PC-9 (cell line): ENCODE measurements around the gene SCGB1C1. TPM values are rescaled to one million over a fixed set of nuclear protein-coding genes. Genes with fewer than 3 reads are reported as not detected.

Experiments used
- BruUV-seq: library from RNA; stranded (reverse); fragments of 400-500 nt; replicated peaks from 2 replicates; lab custom pipeline; 2021; lab: Mats Ljungman, UMichigan
- CTCF ChIA-PET: fragments of 300-600 bp; sonication (Branson Sonifier 250); formaldehyde crosslinking; loops from one replicate; lab custom pipeline; 2022; ENCODE audit warnings: antibody characterized with exemption; lab: Charles Lee
- POLR2A ChIA-PET: fragments of 300-600 bp; sonication (Branson Sonifier 250); formaldehyde crosslinking; loops from one replicate; lab custom pipeline; 2022; ENCODE audit warnings: antibody characterized with exemption; ENCODE audit not compliant: unreplicated experiment; lab: Charles Lee
- DNase-seq, 2 experiments: peaks; one replicate each; pipeline versions ENCODE4 v3.0.0 to v3.0.0-alpha.2; 2015 to 2022; ENCODE audit warnings: mixed read lengths in 1 of 2
- H2AFZ ChIP-seq: fragments of 200-600 bp; sonication (generic); 2 replicates; pipeline ENCODE4 v1.8.1; 2017; ENCODE audit warnings: antibody characterized with exemption
- H3F3A ChIP-seq: fragments of 200-600 bp; sonication (generic); 2 replicates; pipeline ENCODE4 v1.8.1; 2017; ENCODE audit warnings: antibody characterized with exemption, mild to moderate bottlenecking, low read depth; ENCODE audit not compliant: insufficient read depth
- H3K27ac ChIP-seq: fragments of 200-600 bp; sonication (generic); 2 replicates; pipeline ENCODE4 v1.6.1; 2016; ENCODE audit warnings: mixed run types
- H3K27me3 ChIP-seq: fragments of 200-600 bp; sonication (generic); 2 replicates; pipeline ENCODE4 v1.6.1; 2016; ENCODE audit warnings: low read depth, mixed run types; ENCODE audit not compliant: insufficient read depth
- H3K36me3 ChIP-seq: fragments of 200-600 bp; sonication (generic); 2 replicates; pipeline ENCODE4 v1.6.1; 2016; ENCODE audit warnings: low read depth, mixed run types
- H3K4me1 ChIP-seq: fragments of 200-600 bp; sonication (generic); replicated peaks from 2 replicates; pipeline ENCODE4 v1.6.1; 2016; ENCODE audit warnings: mixed run types; ENCODE audit not compliant: insufficient read depth
- H3K4me2 ChIP-seq: fragments of 200-600 bp; sonication (generic); 2 replicates; pipeline ENCODE4 v1.6.1; 2017; ENCODE audit warnings: mixed run types
- H3K4me3 ChIP-seq: fragments of 200-600 bp; sonication (generic); 2 replicates; pipeline ENCODE4 v1.6.1; 2016; ENCODE audit warnings: mixed run types
- H3K79me2 ChIP-seq: fragments of 200-600 bp; sonication (generic); 2 replicates; pipeline ENCODE4 v1.6.1; 2017; ENCODE audit warnings: low read depth, mixed run types
- H3K9me2 ChIP-seq: fragments of 200-600 bp; sonication (generic); 2 replicates; pipeline ENCODE4 v1.8.1; 2017; ENCODE audit warnings: mild to moderate bottlenecking; ENCODE audit not compliant: insufficient read depth
- H3K9me3 ChIP-seq: fragments of 200-600 bp; sonication (generic); 2 replicates; pipeline ENCODE4 v1.8.1; 2016; ENCODE audit warnings: low read depth; ENCODE audit not compliant: insufficient read depth
- H4K20me1 ChIP-seq: fragments of 200-600 bp; sonication (generic); 2 replicates; pipeline ENCODE4 v1.8.1; 2017; ENCODE audit not compliant: insufficient read depth
- EZH2 ChIP-seq: fragments of 200-600 bp; sonication (generic); IDR thresholded peaks from 2 replicates; pipeline ENCODE4 v1.8.0; 2017; ENCODE audit warnings: antibody characterized with exemption, low read depth
- intact Hi-C: fragments of 100-400 bp; cut with micrococcal nuclease; formaldehyde crosslinking; loops from one replicate; pipeline ENCODE4 v1.10.0; 2022; ENCODE audit not compliant: unreplicated experiment
- total RNA-seq: library from RNA; stranded (reverse); gene quantifications from 2 replicates; pipeline ENCODE4 v1.2.3, GENCODE V29; 2021
- TF ChIP-seq, protein P1 (sequence below): fragments of 200-600 bp; sonication (generic); conservative IDR thresholded peaks from 2 replicates; pipeline ENCODE4 v1.6.1; 2017; ENCODE audit warnings: mixed run types, antibody characterized with exemption, mild to moderate bottlenecking, moderate library complexity

Gene SCGB1C1
- total RNA-seq, 1 experiment from 2014 or later, result not detected

DNA sequence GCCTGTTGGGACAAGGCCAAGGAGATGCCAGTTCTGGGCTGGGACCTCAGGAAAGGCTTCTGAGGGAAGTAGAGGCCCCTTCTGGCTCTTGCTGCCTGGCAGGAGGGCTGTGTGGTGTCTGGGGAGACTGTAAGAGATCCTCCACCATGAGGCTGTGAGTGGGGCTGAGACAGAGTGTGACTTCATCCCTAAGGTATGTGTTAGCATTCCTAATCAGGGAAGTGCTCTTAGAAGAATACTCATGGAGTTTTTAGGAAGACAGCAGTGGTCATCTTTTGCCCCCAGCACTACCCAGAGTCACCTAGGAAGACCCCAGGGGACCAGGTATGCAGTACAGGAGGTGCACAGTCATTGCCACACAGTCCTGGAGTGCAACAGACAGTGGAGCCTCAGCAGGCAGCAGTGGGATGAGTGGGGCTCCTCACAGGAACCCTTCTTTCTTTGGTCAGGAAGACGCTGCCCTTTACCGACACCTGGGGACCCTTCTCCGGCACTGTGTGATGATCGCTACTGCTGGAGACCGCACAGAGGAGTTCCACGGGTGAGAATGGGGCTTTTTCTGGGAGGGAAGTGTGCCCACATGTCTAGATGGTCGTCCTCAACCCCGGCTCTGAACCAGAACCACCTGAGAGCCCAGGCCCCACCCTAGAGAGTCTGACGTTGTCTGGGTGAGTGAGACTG lies 17.4 kb downstream of the SCGB1C1 start:
- Histone ChIP-seq H3K27me3 (no peaks in the 10 kb centered on the region), H3K4me3 (peak overlapping the region; percentile 67; the same call in 1 of the 2 replicates), H3K79me2 (peaks cover 47% of the 10 kb centered on the region), H3K4me1 (peaks cover 11% of the 10 kb centered on the region), H3K9me2 (no peaks in the 10 kb centered on the region), H2AFZ (no peak overlapping the region), H3K9me3 (no peaks in the 10 kb centered on the region), H3K4me2 (peak overlapping the region; percentile 80), H4K20me1 (peaks cover 8% of the 10 kb centered on the region; the same call in 1 of the 2 replicates), H3K27ac (peak overlapping the region; percentile 9; the same call in 1 of the 2 replicates), H3F3A (peaks cover 20% of the 10 kb centered on the region), H3K36me3 (no peaks in the 10 kb centered on the region)
- TF ChIP-seq EZH2, result no peak
- TF ChIP-seq, protein P1, sequence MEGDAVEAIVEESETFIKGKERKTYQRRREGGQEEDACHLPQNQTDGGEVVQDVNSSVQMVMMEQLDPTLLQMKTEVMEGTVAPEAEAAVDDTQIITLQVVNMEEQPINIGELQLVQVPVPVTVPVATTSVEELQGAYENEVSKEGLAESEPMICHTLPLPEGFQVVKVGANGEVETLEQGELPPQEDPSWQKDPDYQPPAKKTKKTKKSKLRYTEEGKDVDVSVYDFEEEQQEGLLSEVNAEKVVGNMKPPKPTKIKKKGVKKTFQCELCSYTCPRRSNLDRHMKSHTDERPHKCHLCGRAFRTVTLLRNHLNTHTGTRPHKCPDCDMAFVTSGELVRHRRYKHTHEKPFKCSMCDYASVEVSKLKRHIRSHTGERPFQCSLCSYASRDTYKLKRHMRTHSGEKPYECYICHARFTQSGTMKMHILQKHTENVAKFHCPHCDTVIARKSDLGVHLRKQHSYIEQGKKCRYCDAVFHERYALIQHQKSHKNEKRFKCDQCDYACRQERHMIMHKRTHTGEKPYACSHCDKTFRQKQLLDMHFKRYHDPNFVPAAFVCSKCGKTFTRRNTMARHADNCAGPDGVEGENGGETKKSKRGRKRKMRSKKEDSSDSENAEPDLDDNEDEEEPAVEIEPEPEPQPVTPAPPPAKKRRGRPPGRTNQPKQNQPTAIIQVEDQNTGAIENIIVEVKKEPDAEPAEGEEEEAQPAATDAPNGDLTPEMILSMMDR, result no peak
- intact Hi-C loops, result no loop called here
- ChIA-PET CTCF (no interaction called here), POLR2A (no interaction called here)
- peak; percentile 36 to 62 for DNase-seq
- no TSS peak for BruUV-seq

- 0 out of 2 replicates have a peak, but pooled peaks cover 4% of the 10 kb centered on the region for H4K20me1 ChIP-seq
- peaks cover 24% of the 10 kb centered on the region for H3F3A ChIP-seq
- intact Hi-C loops, result no loop called here
- no peak overlapping the region for H3K4me3 ChIP-seq
- H3K4me2 ChIP-seq, result no peak overlapping the region
- no TSS peak for BruUV-seq
- H3K9me2 ChIP-seq, result no peaks in the 10 kb centered on the region
- H2AFZ ChIP-seq, result no peak overlapping the region
- H3K79me2 ChIP-seq, result peaks cover 41% of the 10 kb centered on the region
- H3K9me3 ChIP-seq, result no peaks in the 10 kb centered on the region
- H3K36me3 ChIP-seq, result no peaks in the 10 kb centered on the region
- POLR2A ChIA-PET, result no interaction called here
- DNase-seq, result no peak
- no peak for TF ChIP-seq EZH2
- TF ChIP-seq, protein P1, result no peak
- no peaks in the 10 kb centered on the region for H3K27me3 ChIP-seq
- CTCF ChIA-PET, result no interaction called here
- H3K4me1 ChIP-seq, result peaks cover 11% of the 10 kb centered on the region
- H3K27ac ChIP-seq, result no peak overlapping the region; the same call in 1 of the 2 replicates
Measured at GRCh38 chr11:210803-211180, 17.9 kb downstream of the SCGB1C1 start.

DNA sequence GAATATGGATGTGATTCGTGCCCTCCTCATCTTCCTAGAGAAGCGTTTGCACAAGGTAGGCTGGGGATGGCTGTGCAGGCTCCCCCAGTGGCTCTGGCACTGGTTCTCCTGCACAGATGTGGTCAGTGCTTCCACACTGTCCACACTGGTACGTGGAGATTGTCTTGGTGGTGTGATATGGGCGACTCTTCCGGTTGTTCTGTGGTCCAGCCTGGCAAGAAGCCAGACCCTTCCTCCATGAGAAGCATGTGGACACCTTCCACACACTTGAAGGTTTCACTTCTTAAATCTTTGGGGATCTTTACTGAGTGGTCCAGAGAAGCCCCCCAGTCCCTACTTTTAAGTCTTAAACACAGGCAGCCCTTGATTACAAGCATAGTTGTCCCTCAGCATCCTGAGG lies 18.4 kb downstream of the SCGB1C1 start:
- intact Hi-C loops, result no loop called here

More for the DNA sequence above, 18.4 kb downstream of the SCGB1C1 start:
- H3K4me3 ChIP-seq, result no peak overlapping the region
- peaks cover 11% of the 10 kb centered on the region for H3K4me1 ChIP-seq
- H4K20me1 ChIP-seq, result no peaks in the 10 kb centered on the region
- no peak overlapping the region for H2AFZ ChIP-seq
- no peaks in the 10 kb centered on the region for H3K27me3 ChIP-seq
- BruUV-seq, result no TSS peak
- POLR2A ChIA-PET, result no interaction called here
- H3K27ac ChIP-seq, result no peak overlapping the region
- no peak overlapping the region for H3K4me2 ChIP-seq
- DNase-seq, result no peak
- TF ChIP-seq, protein P1, result no peak
- no peak for TF ChIP-seq EZH2
- no peaks in the 10 kb centered on the region for H3K9me3 ChIP-seq
- peaks cover 36% of the 10 kb centered on the region for H3K79me2 ChIP-seq
- H3F3A ChIP-seq, result peaks cover 25% of the 10 kb centered on the region
- no peaks in the 10 kb centered on the region for H3K36me3 ChIP-seq
- CTCF ChIA-PET, result no interaction called here
- H3K9me2 ChIP-seq, result no peaks in the 10 kb centered on the region
